Kidney epithelial cell (primary cell): ENCODE data around the gene DDR1. TPM values are rescaled to one million over a fixed set of nuclear protein-coding genes. Genes with fewer than 3 reads are reported as not detected.
"Not testable (repeated sequence)": the region's sequence is repeated elsewhere in the genome, so short reads cannot be mapped to it uniquely, and the experiment has no call there.

Experiments used
- DNase-seq: peaks from one replicate; pipeline ENCODE4 v3.0.0-alpha.2; 2010; ENCODE audit warnings: low read depth
- H3K27me3 ChIP-seq: 2 replicates; pipeline ENCODE4 v1.6.0; 2011; ENCODE audit warnings: low read length; ENCODE audit not compliant: control insufficient read depth, insufficient read depth
- H3K36me3 ChIP-seq: 2 replicates; pipeline ENCODE4 v1.5.1; 2011; ENCODE audit warnings: low read length; ENCODE audit not compliant: control insufficient read depth, insufficient read depth
- H3K4me3 ChIP-seq: 2 replicates; pipeline ENCODE4 v1.5.1; 2011; ENCODE audit warnings: low read depth, mild to moderate bottlenecking, control low read depth, low read length
- total RNA-seq: library from RNA; depleted of rRNA; stranded (reverse); fragments of >200 nt; gene quantifications from 2 replicates; pipeline ENCODE4 v1.2.3, GENCODE V29; 2015
- TF ChIP-seq, protein P1 (sequence below): IDR thresholded peaks from 2 replicates; pipeline ENCODE4 v1.5.1; 2011; ENCODE audit warnings: mild to moderate bottlenecking, moderate library complexity, low read length, control low read depth, inconsistent platforms; ENCODE audit not compliant: insufficient read depth, poor library complexity, severe bottlenecking

The DDR1 gene
- total RNA-seq, 1 donor from 2014 or later, result 171 TPM

DNA sequence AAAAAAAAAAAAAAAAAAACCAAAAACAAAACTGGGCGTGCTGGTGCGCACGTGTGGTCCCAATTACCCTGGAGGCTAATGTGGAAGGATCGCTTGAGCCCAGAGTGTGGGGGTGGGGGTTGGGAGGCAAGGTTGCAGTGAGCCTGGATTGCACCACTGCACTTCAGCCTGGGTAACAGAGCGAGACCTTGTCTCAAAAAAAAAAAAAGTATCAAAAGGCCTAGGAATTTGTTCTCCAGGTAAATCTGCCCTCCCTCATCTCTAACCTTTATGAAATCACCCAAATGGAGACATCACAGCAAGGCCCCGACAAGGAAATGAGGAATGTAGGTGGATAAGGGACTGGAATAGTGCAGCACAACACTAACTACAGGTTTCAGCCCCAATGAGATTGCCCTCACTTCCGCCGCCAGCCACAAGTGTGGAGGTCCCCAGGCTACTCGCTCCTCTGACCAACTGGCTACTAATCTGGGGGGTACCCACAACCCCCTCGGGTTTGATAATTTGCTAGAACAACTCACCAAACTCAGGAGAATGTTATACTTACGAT, 36.8 kb upstream of the DDR1 start:
- H3K4me3 ChIP-seq, result no peak overlapping the region
- no peaks in the 10 kb centered on the region for H3K27me3 ChIP-seq
- TF ChIP-seq, protein P1, sequence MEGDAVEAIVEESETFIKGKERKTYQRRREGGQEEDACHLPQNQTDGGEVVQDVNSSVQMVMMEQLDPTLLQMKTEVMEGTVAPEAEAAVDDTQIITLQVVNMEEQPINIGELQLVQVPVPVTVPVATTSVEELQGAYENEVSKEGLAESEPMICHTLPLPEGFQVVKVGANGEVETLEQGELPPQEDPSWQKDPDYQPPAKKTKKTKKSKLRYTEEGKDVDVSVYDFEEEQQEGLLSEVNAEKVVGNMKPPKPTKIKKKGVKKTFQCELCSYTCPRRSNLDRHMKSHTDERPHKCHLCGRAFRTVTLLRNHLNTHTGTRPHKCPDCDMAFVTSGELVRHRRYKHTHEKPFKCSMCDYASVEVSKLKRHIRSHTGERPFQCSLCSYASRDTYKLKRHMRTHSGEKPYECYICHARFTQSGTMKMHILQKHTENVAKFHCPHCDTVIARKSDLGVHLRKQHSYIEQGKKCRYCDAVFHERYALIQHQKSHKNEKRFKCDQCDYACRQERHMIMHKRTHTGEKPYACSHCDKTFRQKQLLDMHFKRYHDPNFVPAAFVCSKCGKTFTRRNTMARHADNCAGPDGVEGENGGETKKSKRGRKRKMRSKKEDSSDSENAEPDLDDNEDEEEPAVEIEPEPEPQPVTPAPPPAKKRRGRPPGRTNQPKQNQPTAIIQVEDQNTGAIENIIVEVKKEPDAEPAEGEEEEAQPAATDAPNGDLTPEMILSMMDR, result no peak
- H3K36me3 ChIP-seq, result no peaks in the 10 kb centered on the region
- DNase-seq, result no peak

DNA sequence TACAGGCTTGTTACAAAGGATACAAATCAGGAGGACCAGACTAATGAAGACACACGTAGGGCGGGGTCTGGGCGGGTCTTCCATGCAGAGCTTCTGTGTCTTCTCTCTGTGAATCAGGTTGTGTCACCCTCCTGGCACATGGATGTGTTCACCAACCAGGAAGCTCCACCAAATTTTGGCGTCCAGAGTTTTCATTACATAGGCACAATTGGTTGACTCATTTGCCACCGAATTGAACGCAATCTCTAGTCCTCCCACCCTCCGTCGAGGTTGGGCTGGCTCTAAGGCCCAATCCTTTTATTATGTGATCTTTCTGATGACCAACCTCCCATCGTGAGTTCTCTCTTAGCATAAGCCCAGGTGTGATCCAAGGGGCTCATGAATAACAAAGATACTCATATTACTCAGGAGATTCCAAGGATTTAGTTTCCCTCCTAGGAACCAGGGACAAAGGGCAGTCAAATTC, 36.3 kb upstream of the DDR1 start:
- DNase-seq, result no peak
- TF ChIP-seq, protein P1, result no peak
- no peaks in the 10 kb centered on the region for H3K27me3 ChIP-seq
- H3K4me3 ChIP-seq, result no peak overlapping the region
- no peaks in the 10 kb centered on the region for H3K36me3 ChIP-seq

GRCh38 chr6:30849903-30850651, 34.2 kb upstream of the DDR1 start:
- Histone ChIP-seq H3K36me3 (no peaks in the 10 kb centered on the region), H3K4me3 (no peak overlapping the region), H3K27me3 (no peaks in the 10 kb centered on the region)
- no peak for DNase-seq
- TF ChIP-seq, protein P1, result no peak

DNA sequence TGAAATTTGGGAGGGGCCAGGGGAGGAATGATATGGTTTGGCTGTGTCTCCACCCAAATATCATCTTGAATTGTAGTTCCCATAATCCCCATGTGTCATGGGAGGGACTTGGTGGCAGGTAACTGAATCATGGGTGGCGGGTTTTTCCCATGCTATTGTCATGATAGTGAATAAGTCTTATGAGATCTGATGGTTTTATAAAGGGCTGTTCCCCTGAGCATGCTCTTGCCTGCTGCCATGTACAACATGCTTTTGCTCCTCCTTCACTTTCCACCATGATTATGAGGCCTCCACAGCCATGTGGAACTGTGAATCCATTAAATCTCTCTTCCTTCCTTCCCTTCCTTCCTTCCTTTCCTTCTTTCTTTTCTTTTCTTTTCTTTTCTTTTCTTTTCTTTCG, 31.9 kb upstream of the DDR1 start:
- H3K36me3 ChIP-seq, H3K4me3 ChIP-seq, H3K27me3 ChIP-seq, DNase-seq: not testable (repeated sequence)

DNA sequence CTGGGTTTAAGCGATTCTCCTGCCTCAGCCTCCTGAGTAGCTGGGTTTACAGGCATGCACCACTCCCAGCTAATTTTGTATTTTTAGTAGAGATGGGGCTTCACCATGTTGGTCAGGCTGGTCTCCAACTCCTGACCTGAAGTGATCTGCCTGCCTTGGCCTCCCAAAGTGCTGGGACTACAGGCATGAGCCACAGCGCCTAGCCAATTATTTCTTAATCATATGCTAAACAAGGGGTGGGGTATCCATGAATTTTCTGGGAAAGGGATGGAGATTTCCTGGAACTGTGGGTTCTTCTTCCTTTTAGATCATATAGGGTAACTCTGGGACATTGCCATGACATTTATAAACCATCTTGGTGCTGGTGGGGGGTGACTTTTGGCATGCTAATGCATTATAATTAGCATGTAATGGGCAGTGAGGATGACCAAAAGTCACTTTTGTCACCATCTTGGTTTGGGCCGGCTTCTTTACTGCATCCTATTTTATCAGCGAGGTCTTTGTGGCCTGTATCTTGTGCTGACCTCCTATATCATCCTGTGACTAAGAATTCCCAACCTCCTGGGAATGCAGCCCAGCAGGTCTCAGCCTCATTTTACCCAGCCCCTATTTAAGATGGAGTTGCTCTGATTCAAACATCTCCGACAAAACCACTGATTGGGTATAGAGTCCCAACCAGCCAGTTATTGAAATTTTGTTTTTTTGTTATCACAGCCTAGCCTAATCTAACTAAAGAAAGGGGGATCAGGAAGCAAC, 29.9 kb upstream of the DDR1 start:
- Histone ChIP-seq H3K27me3 (peaks cover 3% of the 10 kb centered on the region), H3K36me3 (no peaks in the 10 kb centered on the region), H3K4me3 (no peak overlapping the region)
- no peak for DNase-seq
- TF ChIP-seq, protein P1, result no peak

DNA sequence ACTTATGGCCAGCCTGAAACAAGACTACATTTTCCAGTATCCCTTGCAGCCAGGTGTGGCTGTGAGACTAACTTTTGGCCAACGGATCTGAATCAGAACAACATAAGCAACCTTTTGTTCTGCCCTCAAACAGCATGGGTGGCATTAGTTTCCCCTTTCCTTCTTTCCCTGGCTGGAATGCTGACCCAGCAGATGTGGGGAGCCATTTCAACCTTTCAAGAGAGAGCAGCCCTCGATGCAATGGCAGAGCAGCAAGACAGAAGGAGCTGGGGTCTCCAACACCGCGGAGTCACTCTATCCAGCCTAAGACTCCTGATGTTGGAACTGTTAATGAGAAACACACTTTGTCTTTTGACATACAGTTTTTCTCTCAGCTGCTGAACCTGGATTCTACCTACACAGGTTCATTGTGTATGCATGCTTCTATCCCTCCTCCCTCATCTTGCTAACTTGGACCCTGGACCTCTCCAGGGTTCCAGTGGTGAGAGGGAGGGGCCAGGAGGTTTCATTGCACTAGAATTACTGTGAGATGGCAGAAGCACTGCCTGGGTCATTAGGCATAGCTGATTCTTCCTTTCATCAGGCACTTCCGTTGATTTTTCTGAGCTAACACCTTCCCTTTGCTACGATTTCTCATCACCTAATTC, 28.8 kb upstream of the DDR1 start:
- Histone ChIP-seq H3K36me3 (no peaks in the 10 kb centered on the region), H3K27me3 (peaks cover 3% of the 10 kb centered on the region)
- no peak for DNase-seq

More for the DNA sequence above, 28.8 kb upstream of the DDR1 start:
- H3K4me3 ChIP-seq, result no peak overlapping the region
- TF ChIP-seq, protein P1, result no peak
